ENCODE results near the gene DYNLT3.
A peak's percentile ranks its signal among the peaks of the same experiment; 100 is the strongest.

DYNLT3 gene

GRCh38 chrX:37873220-37873619 is 25.8 kb upstream of the DYNLT3 start:
- no peaks in the 10 kb centered on the region for H3K9me3 ChIP-seq (ENCODE audit: control insufficient read depth, low read length)
- no peak for DNase-seq
- no peaks in the 10 kb centered on the region for H3K36me3 ChIP-seq (ENCODE audit: control insufficient read depth, insufficient read depth, low read length)
- H3K27me3 ChIP-seq (replicated peaks; ENCODE audit: control insufficient read depth, insufficient read depth, low read length, poor library complexity, severe bottlenecking): no peaks in the 10 kb centered on the region
- H3K27ac ChIP-seq (ENCODE audit: insufficient read depth, low read length, poor library complexity, severe bottlenecking): no peak overlapping the region
- H3K4me3 ChIP-seq (ENCODE audit: insufficient read depth, low read depth, low read length, poor library complexity, severe bottlenecking): no peak overlapping the region
- H3K4me1 ChIP-seq (ENCODE audit: control insufficient read depth, insufficient read depth, low read length, poor library complexity, severe bottlenecking): no peaks in the 10 kb centered on the region

GRCh38 chrX:37872303-37872655 is 24.9 kb upstream of the DYNLT3 start:
- no peaks in the 10 kb centered on the region for H3K36me3 ChIP-seq (ENCODE audit: control insufficient read depth, insufficient read depth, low read length)
- no peak overlapping the region for H3K4me3 ChIP-seq (ENCODE audit: insufficient read depth, low read depth, low read length, poor library complexity, severe bottlenecking)
- no peaks in the 10 kb centered on the region for H3K27me3 ChIP-seq (replicated peaks; ENCODE audit: control insufficient read depth, insufficient read depth, low read length, poor library complexity, severe bottlenecking)
- no peaks in the 10 kb centered on the region for H3K4me1 ChIP-seq (ENCODE audit: control insufficient read depth, insufficient read depth, low read length, poor library complexity, severe bottlenecking)
- H3K27ac ChIP-seq (ENCODE audit: insufficient read depth, low read length, poor library complexity, severe bottlenecking): no peak overlapping the region
- no peaks in the 10 kb centered on the region for H3K9me3 ChIP-seq (ENCODE audit: control insufficient read depth, low read length)
- no peak for DNase-seq

GRCh38 chrX:37871626-37872302 is 24.4 kb upstream of the DYNLT3 start:
- Histone ChIP-seq H3K27ac (ENCODE audit: insufficient read depth, low read length, poor library complexity, severe bottlenecking) (no peak overlapping the region), H3K9me3 (ENCODE audit: control insufficient read depth, low read length) (no peaks in the 10 kb centered on the region), H3K36me3 (ENCODE audit: control insufficient read depth, insufficient read depth, low read length) (no peaks in the 10 kb centered on the region), H3K27me3 (replicated peaks; ENCODE audit: control insufficient read depth, insufficient read depth, low read length, poor library complexity, severe bottlenecking) (no peaks in the 10 kb centered on the region), H3K4me1 (ENCODE audit: control insufficient read depth, insufficient read depth, low read length, poor library complexity, severe bottlenecking) (no peaks in the 10 kb centered on the region), H3K4me3 (ENCODE audit: insufficient read depth, low read depth, low read length, poor library complexity, severe bottlenecking) (no peak overlapping the region)
- DNase-seq: no peak

- no peak for DNase-seq
- H3K9me3 ChIP-seq (ENCODE audit: control insufficient read depth, low read length): no peaks in the 10 kb centered on the region
- no peaks in the 10 kb centered on the region for H3K4me1 ChIP-seq (ENCODE audit: control insufficient read depth, insufficient read depth, low read length, poor library complexity, severe bottlenecking)
- no peaks in the 10 kb centered on the region for H3K27me3 ChIP-seq (replicated peaks; ENCODE audit: control insufficient read depth, insufficient read depth, low read length, poor library complexity, severe bottlenecking)
- no peak overlapping the region for H3K4me3 ChIP-seq (ENCODE audit: insufficient read depth, low read depth, low read length, poor library complexity, severe bottlenecking)
- no peaks in the 10 kb centered on the region for H3K36me3 ChIP-seq (ENCODE audit: control insufficient read depth, insufficient read depth, low read length)
- H3K27ac ChIP-seq (ENCODE audit: insufficient read depth, low read length, poor library complexity, severe bottlenecking): no peak overlapping the region
Measured at GRCh38 chrX:37867536-37868153, 20.3 kb upstream of the DYNLT3 start.

GRCh38 chrX:37863728-37864127 is 16.4 kb upstream of the DYNLT3 start:
- no peaks in the 10 kb centered on the region for H3K4me1 ChIP-seq (ENCODE audit: control insufficient read depth, insufficient read depth, low read length, poor library complexity, severe bottlenecking)
- no peak for DNase-seq
- H3K9me3 ChIP-seq (ENCODE audit: control insufficient read depth, low read length): no peaks in the 10 kb centered on the region
- H3K36me3 ChIP-seq (ENCODE audit: control insufficient read depth, insufficient read depth, low read length): no peaks in the 10 kb centered on the region
- no peaks in the 10 kb centered on the region for H3K27me3 ChIP-seq (replicated peaks; ENCODE audit: control insufficient read depth, insufficient read depth, low read length, poor library complexity, severe bottlenecking)
- H3K4me3 ChIP-seq (ENCODE audit: insufficient read depth, low read depth, low read length, poor library complexity, severe bottlenecking): no peak overlapping the region
- H3K27ac ChIP-seq (ENCODE audit: insufficient read depth, low read length, poor library complexity, severe bottlenecking): no peak overlapping the region

GRCh38 chrX:37862851-37863250 is 15.5 kb upstream of the DYNLT3 start:
- no peak for DNase-seq
- Histone ChIP-seq H3K4me3 (ENCODE audit: insufficient read depth, low read depth, low read length, poor library complexity, severe bottlenecking) (no peak overlapping the region), H3K36me3 (ENCODE audit: control insufficient read depth, insufficient read depth, low read length) (no peaks in the 10 kb centered on the region), H3K9me3 (ENCODE audit: control insufficient read depth, low read length) (no peaks in the 10 kb centered on the region), H3K27me3 (replicated peaks; ENCODE audit: control insufficient read depth, insufficient read depth, low read length, poor library complexity, severe bottlenecking) (no peaks in the 10 kb centered on the region), H3K4me1 (ENCODE audit: control insufficient read depth, insufficient read depth, low read length, poor library complexity, severe bottlenecking) (no peaks in the 10 kb centered on the region), H3K27ac (ENCODE audit: insufficient read depth, low read length, poor library complexity, severe bottlenecking) (no peak overlapping the region)

GRCh38 chrX:37860721-37861120 is 13.3 kb upstream of the DYNLT3 start:
- Histone ChIP-seq H3K9me3 (ENCODE audit: control insufficient read depth, low read length) (no peaks in the 10 kb centered on the region), H3K4me1 (ENCODE audit: control insufficient read depth, insufficient read depth, low read length, poor library complexity, severe bottlenecking) (no peaks in the 10 kb centered on the region), H3K27me3 (replicated peaks; ENCODE audit: control insufficient read depth, insufficient read depth, low read length, poor library complexity, severe bottlenecking) (no peaks in the 10 kb centered on the region), H3K27ac (ENCODE audit: insufficient read depth, low read length, poor library complexity, severe bottlenecking) (no peak overlapping the region), H3K36me3 (ENCODE audit: control insufficient read depth, insufficient read depth, low read length) (no peaks in the 10 kb centered on the region), H3K4me3 (ENCODE audit: insufficient read depth, low read depth, low read length, poor library complexity, severe bottlenecking) (no peak overlapping the region)
- DNase-seq: no peak

- DNase-seq: no peak
- no peaks in the 10 kb centered on the region for H3K4me1 ChIP-seq (ENCODE audit: control insufficient read depth, insufficient read depth, low read length, poor library complexity, severe bottlenecking)
- no peaks in the 10 kb centered on the region for H3K27me3 ChIP-seq (replicated peaks; ENCODE audit: control insufficient read depth, insufficient read depth, low read length, poor library complexity, severe bottlenecking)
- H3K27ac ChIP-seq (ENCODE audit: insufficient read depth, low read length, poor library complexity, severe bottlenecking): no peak overlapping the region
- H3K36me3 ChIP-seq (ENCODE audit: control insufficient read depth, insufficient read depth, low read length): no peaks in the 10 kb centered on the region
- no peak overlapping the region for H3K4me3 ChIP-seq (ENCODE audit: insufficient read depth, low read depth, low read length, poor library complexity, severe bottlenecking)
- H3K9me3 ChIP-seq (ENCODE audit: control insufficient read depth, low read length): no peaks in the 10 kb centered on the region
Measured at GRCh38 chrX:37854748-37855147, 7.4 kb upstream of the DYNLT3 start.

- DNase-seq: no peak
- H3K4me3 ChIP-seq (ENCODE audit: insufficient read depth, low read depth, low read length, poor library complexity, severe bottlenecking): no peak overlapping the region
- no peak overlapping the region for H3K27ac ChIP-seq (ENCODE audit: insufficient read depth, low read length, poor library complexity, severe bottlenecking)
- H3K27me3 ChIP-seq (replicated peaks; ENCODE audit: control insufficient read depth, insufficient read depth, low read length, poor library complexity, severe bottlenecking): no peaks in the 10 kb centered on the region
- H3K4me1 ChIP-seq (ENCODE audit: control insufficient read depth, insufficient read depth, low read length, poor library complexity, severe bottlenecking): no peaks in the 10 kb centered on the region
- H3K9me3 ChIP-seq (ENCODE audit: control insufficient read depth, low read length): no peaks in the 10 kb centered on the region
- H3K36me3 ChIP-seq (ENCODE audit: control insufficient read depth, insufficient read depth, low read length): no peaks in the 10 kb centered on the region
Measured at GRCh38 chrX:37854148-37854547, 6.8 kb upstream of the DYNLT3 start.

- H3K9me3 ChIP-seq (ENCODE audit: control insufficient read depth, low read length): no peaks in the 10 kb centered on the region
- H3K27me3 ChIP-seq (replicated peaks; ENCODE audit: control insufficient read depth, insufficient read depth, low read length, poor library complexity, severe bottlenecking): no peaks in the 10 kb centered on the region
- no peak for DNase-seq
Measured at GRCh38 chrX:37847733-37848197, 394 bp upstream of the DYNLT3 start.

More at GRCh38 chrX:37847733-37848197, 394 bp upstream of the DYNLT3 start:
- Histone ChIP-seq H3K27ac (ENCODE audit: insufficient read depth, low read length, poor library complexity, severe bottlenecking) (peak overlapping the region; percentile 89), H3K4me1 (ENCODE audit: control insufficient read depth, insufficient read depth, low read length, poor library complexity, severe bottlenecking) (peaks cover 2% of the 10 kb centered on the region), H3K4me3 (ENCODE audit: insufficient read depth, low read depth, low read length, poor library complexity, severe bottlenecking) (peak overlapping the region; percentile 73), H3K36me3 (ENCODE audit: control insufficient read depth, insufficient read depth, low read length) (no peaks in the 10 kb centered on the region)
